ENCODE data around the gene THTPA. TPM values are rescaled to one million over a fixed set of nuclear protein-coding genes. Genes with fewer than 3 reads are reported as not detected.

The THTPA gene
- total RNA-seq, 1 donor from 2014 or later, result 115 TPM

DNA sequence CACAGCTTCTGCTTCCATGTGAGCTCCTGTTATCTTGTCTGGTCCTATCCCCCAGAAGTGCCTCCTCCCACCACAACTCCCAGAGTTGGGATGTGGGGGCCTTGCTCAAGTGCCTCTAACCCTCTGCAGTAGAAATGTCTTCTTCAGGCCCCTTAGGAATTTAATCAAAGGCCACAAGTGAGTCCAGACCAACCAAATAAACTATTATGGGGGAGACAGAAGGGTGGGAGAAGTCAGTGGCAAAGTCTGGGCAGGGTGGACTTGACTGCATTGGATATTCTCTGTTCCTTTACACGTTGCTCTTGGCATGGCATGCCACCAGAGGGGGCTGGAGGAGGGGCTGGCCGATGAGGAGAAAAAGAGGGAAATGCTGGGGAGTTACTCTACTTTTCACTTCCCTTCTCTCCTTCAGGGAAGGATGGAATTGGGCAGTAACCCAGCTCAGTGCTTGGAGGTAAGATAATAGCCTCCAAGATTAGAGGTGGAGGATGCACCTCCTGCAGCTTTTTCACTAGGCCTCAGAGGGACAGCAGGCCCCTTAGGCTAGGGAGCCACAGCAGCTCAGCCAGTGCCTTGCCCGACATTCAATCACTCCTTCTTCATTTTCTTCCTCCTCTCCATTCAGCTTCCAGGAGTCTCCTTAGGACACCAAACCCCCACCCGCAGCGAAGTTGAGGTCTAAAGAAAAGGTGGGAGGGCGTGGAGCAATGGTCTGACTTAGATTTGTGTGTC lies 12.7 kb downstream of the THTPA start:
- Histone ChIP-seq H3K27ac (no peak overlapping the region), H3K4me3 (no peak overlapping the region), H3K4me1 (peaks cover 0 to 8% of the 10 kb centered on the region in 2 donors), H3K36me3 (no peaks in the 10 kb centered on the region), H3K9me3 (no peaks in the 10 kb centered on the region), H3K27me3 (no peaks in the 10 kb centered on the region)
- intact Hi-C loops (cut with DNase I), result loop anchor here (10.0 kb wide), 1 partner anchor 796 kb away; the partner anchor contains the start of gene NFATC4
- peak in 1 of 2 donors; percentile 65 for DNase-seq (ENCODE audit: low spot score in 2 of 2)
- TF ChIP-seq, protein P1, sequence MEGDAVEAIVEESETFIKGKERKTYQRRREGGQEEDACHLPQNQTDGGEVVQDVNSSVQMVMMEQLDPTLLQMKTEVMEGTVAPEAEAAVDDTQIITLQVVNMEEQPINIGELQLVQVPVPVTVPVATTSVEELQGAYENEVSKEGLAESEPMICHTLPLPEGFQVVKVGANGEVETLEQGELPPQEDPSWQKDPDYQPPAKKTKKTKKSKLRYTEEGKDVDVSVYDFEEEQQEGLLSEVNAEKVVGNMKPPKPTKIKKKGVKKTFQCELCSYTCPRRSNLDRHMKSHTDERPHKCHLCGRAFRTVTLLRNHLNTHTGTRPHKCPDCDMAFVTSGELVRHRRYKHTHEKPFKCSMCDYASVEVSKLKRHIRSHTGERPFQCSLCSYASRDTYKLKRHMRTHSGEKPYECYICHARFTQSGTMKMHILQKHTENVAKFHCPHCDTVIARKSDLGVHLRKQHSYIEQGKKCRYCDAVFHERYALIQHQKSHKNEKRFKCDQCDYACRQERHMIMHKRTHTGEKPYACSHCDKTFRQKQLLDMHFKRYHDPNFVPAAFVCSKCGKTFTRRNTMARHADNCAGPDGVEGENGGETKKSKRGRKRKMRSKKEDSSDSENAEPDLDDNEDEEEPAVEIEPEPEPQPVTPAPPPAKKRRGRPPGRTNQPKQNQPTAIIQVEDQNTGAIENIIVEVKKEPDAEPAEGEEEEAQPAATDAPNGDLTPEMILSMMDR (IDR thresholded peaks at IDR 0.05), result peak in 1 of 3 experiments; percentile 29

DNA sequence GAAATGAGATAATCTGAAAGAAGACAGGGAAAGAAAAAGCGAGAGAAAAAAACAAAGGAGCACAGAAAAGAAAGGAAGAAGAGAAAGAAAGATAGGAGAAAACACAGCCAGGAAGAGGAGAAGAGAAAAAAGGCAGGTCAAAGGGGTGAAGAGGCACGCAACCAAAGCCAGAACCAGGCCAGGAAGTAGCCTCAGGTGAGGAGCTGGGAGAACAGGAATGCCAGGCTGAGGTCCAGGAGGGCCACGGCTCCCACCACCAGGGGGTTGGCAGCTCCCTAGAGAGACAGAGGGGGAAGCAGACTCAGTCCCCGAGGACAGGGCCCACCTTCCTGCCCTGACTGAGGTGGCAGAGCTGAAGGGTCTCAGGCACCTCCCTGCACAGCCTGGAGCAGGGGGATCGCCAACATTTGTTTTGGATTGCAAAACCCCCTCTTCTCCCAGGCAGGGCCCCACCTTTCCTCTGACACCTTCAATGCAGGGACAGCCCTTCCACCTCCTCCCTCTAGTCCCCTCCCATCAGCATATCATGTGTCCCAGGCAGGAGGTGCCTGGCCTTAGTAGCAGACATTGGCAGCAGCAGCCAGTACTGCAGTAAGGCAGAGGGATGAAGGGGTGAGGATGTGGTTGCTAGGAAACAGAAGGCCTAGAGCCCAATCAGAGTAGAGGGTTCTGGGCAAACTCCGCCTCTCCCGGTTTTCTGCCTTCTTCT lies 13.5 kb downstream of the THTPA start:
- intact Hi-C loops (cut with DNase I), result loop anchor here (10.0 kb wide), 1 partner anchor 795 kb away; the partner anchor contains the start of gene NFATC4

DNA sequence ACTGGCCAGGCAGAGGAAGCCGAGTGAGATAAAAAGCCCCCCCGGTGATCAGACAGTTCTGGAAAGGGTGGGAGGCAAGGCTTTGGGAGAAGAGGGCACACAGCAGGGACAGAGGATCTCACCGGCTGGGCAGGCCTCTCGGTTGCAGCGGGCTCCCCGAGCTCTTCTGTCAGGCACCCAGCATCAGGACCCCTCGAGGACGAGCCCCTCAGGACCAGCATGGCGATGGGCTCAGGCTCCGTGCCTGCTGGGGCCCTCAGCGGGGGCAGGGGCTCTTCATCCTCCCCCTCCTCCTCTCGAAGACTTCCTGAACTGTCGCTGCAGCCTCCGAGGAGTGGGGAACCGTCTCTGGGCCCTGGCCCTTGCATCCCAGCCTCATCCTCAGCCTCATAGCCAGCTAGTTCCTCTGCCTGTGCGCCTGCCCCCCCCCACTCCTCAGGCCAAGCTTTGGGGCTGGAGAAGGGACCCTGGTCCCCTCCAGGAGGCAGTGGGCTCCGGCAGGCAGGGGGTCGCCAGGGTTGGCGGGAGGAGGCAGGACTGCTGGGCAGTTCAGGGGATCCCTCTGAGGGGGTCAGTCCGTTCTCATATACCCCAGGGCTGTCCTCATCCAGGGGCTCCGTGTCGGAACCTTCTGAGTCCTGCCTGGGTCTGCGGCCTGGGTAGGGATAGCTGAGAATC lies 14.9 kb downstream of the THTPA start:
- H3K4me3 ChIP-seq, result no peak overlapping the region
- H3K27me3 ChIP-seq, result peaks cover 10% of the 10 kb centered on the region
- no peaks in the 10 kb centered on the region for H3K36me3 ChIP-seq
- no peak for DNase-seq (ENCODE audit: low spot score in 2 of 2)
- intact Hi-C loops (cut with DNase I), result no loop called here
- TF ChIP-seq, protein P1 (IDR thresholded peaks at IDR 0.05), result no peak
- peaks cover 0 to 8% of the 10 kb centered on the region in 2 donors for H3K4me1 ChIP-seq
- H3K9me3 ChIP-seq, result no peaks in the 10 kb centered on the region
- no peak overlapping the region for H3K27ac ChIP-seq

More for the DNA sequence above, 13.5 kb downstream of the THTPA start:
- H3K9me3 ChIP-seq, result no peaks in the 10 kb centered on the region
- DNase-seq (ENCODE audit: low spot score in 2 of 2), result no peak
- TF ChIP-seq, protein P1 (IDR thresholded peaks at IDR 0.05), result no peak
- no peak overlapping the region for H3K4me3 ChIP-seq
- H3K36me3 ChIP-seq, result no peaks in the 10 kb centered on the region
- H3K4me1 ChIP-seq, result peaks cover 0 to 8% of the 10 kb centered on the region in 2 donors
- peaks cover 3% of the 10 kb centered on the region for H3K27me3 ChIP-seq
- H3K27ac ChIP-seq, result no peak overlapping the region

DNA sequence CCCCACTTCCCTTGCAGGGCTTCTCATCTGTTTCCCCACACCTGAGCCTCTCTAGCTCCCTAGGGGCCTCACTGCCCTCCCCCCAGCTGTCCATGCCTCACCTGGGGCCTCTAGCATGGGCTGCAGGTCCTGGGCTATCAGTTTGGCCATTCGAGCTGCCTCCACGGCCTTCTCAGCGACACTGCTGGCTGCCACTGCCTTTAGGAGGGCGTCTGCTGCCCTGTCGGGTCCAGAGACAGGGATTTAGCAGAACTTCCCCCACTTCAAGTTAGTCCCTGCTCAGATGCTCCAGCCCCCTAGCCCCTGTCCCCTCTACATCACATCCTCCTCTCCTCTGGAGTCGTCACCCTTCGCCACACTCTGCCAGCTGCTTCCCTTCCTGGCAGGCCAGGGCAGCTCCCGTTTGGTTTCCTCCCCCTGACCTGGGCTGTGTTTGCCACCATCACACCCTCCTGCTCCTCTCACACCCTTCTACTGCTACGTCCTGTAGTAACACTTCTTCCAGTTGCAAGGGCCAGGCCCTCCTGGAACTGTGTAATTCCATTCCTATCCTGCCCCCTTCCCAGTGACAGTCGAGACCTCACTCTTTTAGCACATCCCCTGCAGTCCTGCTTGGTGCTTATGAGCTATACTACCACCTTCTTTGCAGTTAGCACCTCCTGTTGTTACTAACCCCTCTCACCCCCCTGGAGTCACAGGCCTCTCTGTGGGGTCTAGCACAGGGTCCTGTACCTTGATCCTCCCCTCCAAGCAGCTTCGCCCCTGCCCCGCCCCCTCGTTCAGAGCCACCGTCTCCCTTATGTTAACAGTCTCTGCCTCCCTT lies 15.8 kb downstream of the THTPA start:
- Histone ChIP-seq H3K4me1 (peaks cover 0 to 3% of the 10 kb centered on the region in 2 donors), H3K27ac (no peak overlapping the region), H3K4me3 (no peak overlapping the region), H3K36me3 (no peaks in the 10 kb centered on the region), H3K27me3 (peaks cover 16% of the 10 kb centered on the region), H3K9me3 (no peaks in the 10 kb centered on the region)
- intact Hi-C loops (cut with DNase I), result no loop called here
- TF ChIP-seq, protein P1 (IDR thresholded peaks at IDR 0.05), result no peak
- DNase-seq (ENCODE audit: low spot score in 2 of 2), result no peak

DNA sequence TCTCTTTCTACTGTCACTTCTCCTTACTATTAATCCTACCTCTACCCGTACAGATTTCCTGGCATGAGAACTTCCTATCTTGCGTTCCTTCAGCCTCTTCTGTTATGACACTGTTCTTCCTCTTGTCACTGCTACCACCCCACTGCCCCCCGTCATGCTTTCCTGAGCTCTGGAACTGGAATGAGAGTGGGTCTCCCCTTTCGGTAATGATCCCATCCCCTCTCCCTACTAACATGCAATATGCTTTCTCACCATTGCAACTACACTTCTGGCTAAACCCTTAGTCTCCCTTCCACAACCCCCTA lies 16.4 kb downstream of the THTPA start:
- Histone ChIP-seq H3K4me3 (no peak overlapping the region), H3K9me3 (no peaks in the 10 kb centered on the region), H3K27ac (no peak overlapping the region), H3K4me1 (peaks cover 4 to 6% of the 10 kb centered on the region in 2 donors), H3K27me3 (peaks cover 21% of the 10 kb centered on the region), H3K36me3 (no peaks in the 10 kb centered on the region)
- TF ChIP-seq, protein P1 (IDR thresholded peaks at IDR 0.05), result no peak
- no peak for DNase-seq (ENCODE audit: low spot score in 2 of 2)
- intact Hi-C loops (cut with DNase I), result no loop called here

Data from ascending aorta (tissue), 2 donors.